A549 (cell line): ENCODE measurements around the gene ATP5PD. TPM values are rescaled to one million over a fixed set of nuclear protein-coding genes. Genes with fewer than 3 reads are reported as not detected.

Experiments used
- ATAC-seq, 2 experiments: fragments of 200-7000 bp in 1 of 2; fragments of >200 bp in 1 of 2; cut with Nextera tagmentation in 1 of 2; cut with Tn5 transposase in 1 of 2; 3 replicates each; pipeline versions ENCODE4 v1.8.0 to v1.9.1; 2018 to 2020; ENCODE audit warnings: mild to moderate bottlenecking in 1 of 2, moderate library complexity in 1 of 2
- CTCF ChIA-PET: fragments of 300-600 bp; sonication (Branson Sonifier 250); formaldehyde crosslinking; extraction: SDS; loops from one replicate; lab custom pipeline; 2021; ENCODE audit warnings: antibody characterized with exemption, inconsistent platforms; lab: Yijun Ruan, JAX
- POLR2A ChIA-PET: fragments of 350-600 bp; formaldehyde crosslinking; extraction: SDS; loops from one replicate; lab custom pipeline; 2021; ENCODE audit warnings: antibody characterized with exemption, inconsistent platforms; lab: Yijun Ruan, JAX
- DNase-seq, 2 experiments: peaks; one replicate each; pipeline versions ENCODE4 v3.0.0 to v3.0.0-alpha.2; 2011 to 2016; ENCODE audit warnings: low read depth in 1 of 2, low spot score in 1 of 2
- FAIRE-seq: peaks from 2 replicates; lab custom pipeline; 2011; peaks lifted over from hg19 to GRCh38; lab: Jason Lieb, UNC
- H3K27ac ChIP-seq, 2 experiments: fragments of >200 bp; sonication (Bioruptor Twin); formaldehyde crosslinking; 3 replicates each; pipeline ENCODE4 v1.5.1; 2016 to 2017
- H3K4me1 ChIP-seq: fragments of >200 bp; sonication (Bioruptor Twin); formaldehyde crosslinking; 3 replicates; pipeline ENCODE4 v1.6.1; 2016
- H3K4me2 ChIP-seq: fragments of >200 bp; sonication (Bioruptor Twin); formaldehyde crosslinking; 3 replicates; pipeline ENCODE4 v1.6.1; 2016
- H3K4me3 ChIP-seq: fragments of >200 bp; sonication (Bioruptor Twin); formaldehyde crosslinking; 3 replicates; pipeline ENCODE4 v1.5.1; 2016
- H3K9me3 ChIP-seq: fragments of >200 bp; sonication (Bioruptor Twin); formaldehyde crosslinking; 3 replicates; pipeline ENCODE4 v1.6.1; 2016
- CHD2 ChIP-seq: fragments of 150-350 bp; IDR thresholded peaks from 2 replicates; pipeline ENCODE4 v1.6.1; 2014; ENCODE audit warnings: low read length; ENCODE audit not compliant: partially characterized antibody
- CHD4 ChIP-seq: fragments of 200-600 bp; sonication (generic); IDR thresholded peaks from 2 replicates; pipeline ENCODE4 v1.6.1; 2016; ENCODE audit warnings: antibody characterized with exemption, mild to moderate bottlenecking, borderline replicate concordance
- EHMT2 ChIP-seq: fragments of 200-600 bp; sonication (generic); IDR thresholded peaks from 2 replicates; pipeline ENCODE4 v1.6.1; 2016; ENCODE audit warnings: antibody characterized with exemption, low read depth, mild to moderate bottlenecking, moderate library complexity
- ESRRA ChIP-seq: fragments of 150-350 bp; IDR thresholded peaks from 2 replicates; pipeline ENCODE4 v1.6.1; 2014; ENCODE audit warnings: mild to moderate bottlenecking, low read length, borderline replicate concordance
- FOSB ChIP-seq: fragments of 250-450 bp; sonication (Bioruptor Pico); IDR thresholded peaks from 2 replicates; pipeline ENCODE4 v1.5.0; 2020; ENCODE audit warnings: mild to moderate bottlenecking, moderate library complexity
- FOSL2 ChIP-seq, 2 experiments: fragments of 450-650 bp in 1 of 2; fragments of >200 bp in 1 of 2; sonication (Bioruptor Twin) in 1 of 2; formaldehyde crosslinking; IDR thresholded peaks; 2 replicates each; pipeline versions ENCODE4 v1.5.0 to v1.6.1; 2016 to 2020; ENCODE audit warnings: mild to moderate bottlenecking in 1 of 2, moderate library complexity in 1 of 2
- HOXB13 ChIP-seq: fragments of 250-450 bp; sonication (Bioruptor Pico); IDR thresholded peaks from 2 replicates; pipeline ENCODE4 v1.5.0; 2020; ENCODE audit warnings: low read depth, mild to moderate bottlenecking, moderate library complexity
- JUN ChIP-seq, 2 experiments: fragments of >200 bp; sonication (Bioruptor Twin); formaldehyde crosslinking; IDR thresholded peaks; 2 replicates in 1 of 2; 3 replicates in 1 of 2; pipeline ENCODE4 v1.6.1; 2016 to 2017
- MAFK ChIP-seq: fragments of 450-650 bp; IDR thresholded peaks from 2 replicates; pipeline ENCODE4 v1.6.1; 2014; ENCODE audit not compliant: partially characterized antibody
- MYC ChIP-seq: IDR thresholded peaks from 2 replicates; pipeline ENCODE4 v1.6.1; 2012; ENCODE audit warnings: mild to moderate bottlenecking, inconsistent platforms, low read length, improper control_type of control experiment, borderline replicate concordance
- SMC3 ChIP-seq: fragments of >200 bp; sonication (Bioruptor Twin); formaldehyde crosslinking; IDR thresholded peaks from 3 replicates; pipeline ENCODE4 v1.6.1; 2018; ENCODE audit warnings: inconsistent platforms
- SREBF2 ChIP-seq: fragments of 450-650 bp; IDR thresholded peaks from 2 replicates; pipeline ENCODE4 v1.6.1; 2014; ENCODE audit warnings: mild to moderate bottlenecking, moderate library complexity
- TFCP2L1 ChIP-seq: fragments of 250-450 bp; sonication (Bioruptor Pico); IDR thresholded peaks from 2 replicates; pipeline ENCODE4 v1.5.0; 2021; ENCODE audit warnings: mild to moderate bottlenecking
- ZFP36 ChIP-seq: fragments of 450-650 bp; IDR thresholded peaks from 2 replicates; pipeline ENCODE4 v1.6.1; 2014; ENCODE audit warnings: borderline replicate concordance; ENCODE audit not compliant: partially characterized antibody
- WGBS: methylation state at CpG from one replicate; pipeline ENCODE4 v1.1.6; 2017; ENCODE audit errors: missing lambda C conversion rate; 5-methylcytosine and 5-hydroxymethylcytosine counted together
- polyA plus RNA-seq, 4 experiments: library from polyadenylated mRNA; depleted of rRNA in 3 of 4; stranded (reverse); fragments of >200 nt; fragmentation: RNase III in 1 of 4; extraction: RNeasy Plus Mini Kit Qiagen cat#74134 plus additional on column Dnase treatment in 1 of 4; gene quantifications; 2 replicates in 3 of 4; 3 replicates in 1 of 4; pipeline ENCODE4 v1.2.3, GENCODE V29; 2011 to 2017
- TF ChIP-seq, protein P1 (sequence below): fragments of 200-600 bp; sonication (generic); IDR thresholded peaks from 2 replicates; pipeline ENCODE4 v1.6.1; 2016; ENCODE audit warnings: antibody characterized with exemption, mild to moderate bottlenecking, moderate library complexity

Gene ATP5PD
- polyA plus RNA-seq, 2 of the 4 experiments (the other 2 are of a cell fraction) = 333 to 463 TPM

DNA sequence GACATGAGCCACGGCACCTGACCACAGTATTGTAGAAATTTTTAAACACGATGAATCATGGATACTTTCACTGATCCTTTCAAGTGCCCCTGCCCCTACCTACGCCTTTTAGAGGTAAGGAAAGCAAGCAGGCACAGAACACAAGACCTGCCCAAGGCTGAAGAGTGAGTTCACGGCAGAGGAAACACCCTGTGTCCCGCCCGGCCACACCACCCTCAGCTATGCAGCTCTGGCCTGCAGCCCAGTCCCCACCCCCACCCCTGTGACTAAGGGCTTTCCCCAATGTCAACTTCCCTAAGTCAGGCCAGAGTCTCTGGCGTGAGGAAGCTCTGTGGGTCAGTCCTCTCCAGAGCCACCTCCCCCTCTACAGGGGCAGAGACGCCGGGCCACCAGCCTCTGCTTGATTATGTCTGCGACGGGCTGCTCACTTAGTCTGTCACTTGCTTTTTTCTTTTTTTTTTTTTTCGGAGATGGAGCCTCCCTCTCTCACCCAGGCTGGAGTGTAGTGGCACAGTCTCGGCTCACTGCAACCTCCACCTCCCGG, 49.4 kb upstream of the ATP5PD start (continued):
- TF ChIP-seq SREBF2 (no peak), JUN (IDR thresholded peaks at IDR 0.05) (peak; percentile 56 to 93; a peak in 4 of 5 replicates), ESRRA (peak; percentile 79), MYC (peak; percentile 43; the same call in 1 of the 2 replicates), FOSL2 (IDR thresholded peaks at IDR 0.05) (peak; percentile 54; the same call in 1 of the 2 replicates), FOSL2 (CRISPR knock-in tag; IDR thresholded peaks at IDR 0.05) (peak; percentile 91), HOXB13 (peak; percentile 73; the same call in 1 of the 2 replicates), CHD4 (no peak), EHMT2 (no peak), MAFK (peak; percentile 87), SMC3 (peak; percentile 47; the same call in 2 of the 3 replicates), ZFP36 (no peak)
- TF ChIP-seq, protein P1, sequence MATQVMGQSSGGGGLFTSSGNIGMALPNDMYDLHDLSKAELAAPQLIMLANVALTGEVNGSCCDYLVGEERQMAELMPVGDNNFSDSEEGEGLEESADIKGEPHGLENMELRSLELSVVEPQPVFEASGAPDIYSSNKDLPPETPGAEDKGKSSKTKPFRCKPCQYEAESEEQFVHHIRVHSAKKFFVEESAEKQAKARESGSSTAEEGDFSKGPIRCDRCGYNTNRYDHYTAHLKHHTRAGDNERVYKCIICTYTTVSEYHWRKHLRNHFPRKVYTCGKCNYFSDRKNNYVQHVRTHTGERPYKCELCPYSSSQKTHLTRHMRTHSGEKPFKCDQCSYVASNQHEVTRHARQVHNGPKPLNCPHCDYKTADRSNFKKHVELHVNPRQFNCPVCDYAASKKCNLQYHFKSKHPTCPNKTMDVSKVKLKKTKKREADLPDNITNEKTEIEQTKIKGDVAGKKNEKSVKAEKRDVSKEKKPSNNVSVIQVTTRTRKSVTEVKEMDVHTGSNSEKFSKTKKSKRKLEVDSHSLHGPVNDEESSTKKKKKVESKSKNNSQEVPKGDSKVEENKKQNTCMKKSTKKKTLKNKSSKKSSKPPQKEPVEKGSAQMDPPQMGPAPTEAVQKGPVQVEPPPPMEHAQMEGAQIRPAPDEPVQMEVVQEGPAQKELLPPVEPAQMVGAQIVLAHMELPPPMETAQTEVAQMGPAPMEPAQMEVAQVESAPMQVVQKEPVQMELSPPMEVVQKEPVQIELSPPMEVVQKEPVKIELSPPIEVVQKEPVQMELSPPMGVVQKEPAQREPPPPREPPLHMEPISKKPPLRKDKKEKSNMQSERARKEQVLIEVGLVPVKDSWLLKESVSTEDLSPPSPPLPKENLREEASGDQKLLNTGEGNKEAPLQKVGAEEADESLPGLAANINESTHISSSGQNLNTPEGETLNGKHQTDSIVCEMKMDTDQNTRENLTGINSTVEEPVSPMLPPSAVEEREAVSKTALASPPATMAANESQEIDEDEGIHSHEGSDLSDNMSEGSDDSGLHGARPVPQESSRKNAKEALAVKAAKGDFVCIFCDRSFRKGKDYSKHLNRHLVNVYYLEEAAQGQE = no peak

DNA sequence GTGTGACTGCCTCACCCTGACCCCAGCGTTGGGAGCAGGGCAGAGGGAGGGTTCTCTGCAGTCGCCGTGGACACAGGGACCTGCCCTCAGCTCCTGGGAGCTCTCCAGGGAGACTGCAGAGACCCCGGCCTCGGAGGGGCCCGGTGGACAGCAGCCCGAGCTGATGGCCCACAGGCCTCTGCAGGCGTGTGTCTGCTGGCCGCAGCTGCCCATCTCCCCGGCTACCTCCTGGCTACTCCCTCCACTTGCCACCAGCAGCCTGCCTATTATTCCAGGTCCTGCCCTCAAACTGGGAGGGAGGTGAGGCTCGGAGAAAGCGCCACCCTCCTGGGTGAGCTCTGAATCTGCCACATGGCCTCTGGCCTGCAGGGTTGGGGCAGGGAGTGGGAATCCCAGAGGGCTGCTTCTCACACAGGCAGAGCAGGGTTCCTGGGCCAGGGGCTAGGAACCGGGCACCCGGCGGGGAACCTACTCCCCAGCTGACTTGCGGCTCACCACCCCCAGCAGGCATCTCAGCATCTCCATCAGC, 48.2 kb upstream of the ATP5PD start:
- Histone ChIP-seq H3K4me3 (no peak overlapping the region), H3K9me3 (no peaks in the 10 kb centered on the region), H3K27ac (peak overlapping the region; percentile 71 to 96), H3K4me1 (peaks cover 72% of the 10 kb centered on the region), H3K4me2 (peak overlapping the region; percentile 12; the same call in 1 of the 3 replicates)
- ChIA-PET POLR2A (interaction anchor here (0.7 to 1.6 kb wide), 3 partner anchors 11 to 1297 kb away, joined by 3 to 5 read pairs (median 3); partner anchors contain the start of genes ATP5PD and KCTD2), CTCF (interaction anchor here (1.0 to 81.8 kb wide), 3 partner anchors 8 to 107 kb away, joined by 3 to 3429 read pairs (median 3429); partner anchors contain the start of genes ARMC7, ATP5PD, KCTD2 and NT5C)
- TF ChIP-seq, protein P1 = no peak
- no peak for TF ChIP-seq FOSB (CRISPR knock-in tag)
- no peak for TF ChIP-seq CHD2
- TF ChIP-seq TFCP2L1 (CRISPR knock-in tag) = no peak
- 79% methylated on average over 16 of the region's 16 CpGs for WGBS
- ATAC-seq = no peak
- no peak for FAIRE-seq
- no peak for DNase-seq
